ENCODE measurements around the gene KIAA0232.
"Not testable (repeated sequence)": the region's sequence is repeated elsewhere in the genome, so short reads cannot be mapped to it uniquely, and the experiment has no call there.

KIAA0232 gene

GRCh38 chr4:6808259-6808658 is 25.7 kb downstream of the KIAA0232 start:
- FAIRE-seq, result no peak

GRCh38 chr4:6811165-6811564 is 28.6 kb downstream of the KIAA0232 start:
- FAIRE-seq, result no peak

- no peak for FAIRE-seq
These were observed 30.2 kb downstream of the KIAA0232 start for GRCh38 chr4:6812766-6813165.

GRCh38 chr4:6813725-6814124 is 31.2 kb downstream of the KIAA0232 start:
- FAIRE-seq, result no peak

GRCh38 chr4:6815029-6815836 is 32.7 kb downstream of the KIAA0232 start:
- FAIRE-seq, result no peak

- no peak for FAIRE-seq
These were observed 36.8 kb downstream of the KIAA0232 start for GRCh38 chr4:6819295-6819694.

GRCh38 chr4:6820695-6821094 is 38.2 kb downstream of the KIAA0232 start:
- FAIRE-seq, result no peak

GRCh38 chr4:6824071-6824470 is 41.5 kb downstream of the KIAA0232 start:
- FAIRE-seq, result no peak

GRCh38 chr4:6824772-6825402 is 42.4 kb downstream of the KIAA0232 start:
- no peak for FAIRE-seq

GRCh38 chr4:6825403-6825802 is 42.9 kb downstream of the KIAA0232 start:
- no peak for FAIRE-seq

GRCh38 chr4:6826781-6827508 is 44.4 kb downstream of the KIAA0232 start:
- FAIRE-seq, result no peak

- no peak for FAIRE-seq
These were observed 46.6 kb downstream of the KIAA0232 start for GRCh38 chr4:6829086-6829485.

- FAIRE-seq, result no peak
These were observed 52.3 kb downstream of the KIAA0232 start for GRCh38 chr4:6834867-6835266.

GRCh38 chr4:6835616-6836015 is 53.1 kb downstream of the KIAA0232 start:
- FAIRE-seq, result not testable (repeated sequence)

- not testable (repeated sequence) for FAIRE-seq
These were observed 54.6 kb downstream of the KIAA0232 start for GRCh38 chr4:6837106-6837505.

GRCh38 chr4:6839579-6839978 is 57.1 kb downstream of the KIAA0232 start:
- FAIRE-seq, result no peak

- FAIRE-seq, result no peak
These were observed 57.8 kb downstream of the KIAA0232 start for GRCh38 chr4:6840062-6840976.

- no peak for FAIRE-seq
These were observed 62.5 kb downstream of the KIAA0232 start for GRCh38 chr4:6845027-6845426.

- no peak for FAIRE-seq
These were observed 63.0 kb downstream of the KIAA0232 start for GRCh38 chr4:6845574-6845973.

- no peak for FAIRE-seq
These were observed 64.7 kb downstream of the KIAA0232 start for GRCh38 chr4:6847178-6847577.

- FAIRE-seq, result no peak
These were observed 66.3 kb downstream of the KIAA0232 start for GRCh38 chr4:6848717-6849305.

GRCh38 chr4:6849691-6850090 is 67.2 kb downstream of the KIAA0232 start:
- FAIRE-seq, result no peak
